Parathyroid adenoma (tissue), 2 donors: ENCODE results near the gene ALG14.

ENCODE experiments used
- H2AFZ ChIP-seq: fragments of 300-600 bp; sonication (generic); one replicate; pipeline ENCODE4 v1.7.0; 2017; ENCODE audit warnings: antibody characterized with exemption, mild to moderate bottlenecking
- H3K27ac ChIP-seq: fragments of 300-600 bp; sonication (generic); one replicate; pipeline ENCODE4 v1.7.0; 2017
- H3K27me3 ChIP-seq: fragments of 300-600 bp; sonication (generic); one replicate; pipeline ENCODE4 v1.7.0; 2017; ENCODE audit warnings: low read length; ENCODE audit not compliant: control insufficient read depth, insufficient read depth
- H3K36me3 ChIP-seq: fragments of 300-600 bp; sonication (generic); one replicate; pipeline ENCODE4 v1.7.0; 2017; ENCODE audit warnings: low read length; ENCODE audit not compliant: control insufficient read depth, insufficient read depth
- H3K4me1 ChIP-seq: fragments of 300-600 bp; sonication (generic); one replicate; pipeline ENCODE4 v1.7.0; 2017; ENCODE audit warnings: control low read depth
- H3K4me2 ChIP-seq: fragments of 300-600 bp; sonication (generic); one replicate; pipeline ENCODE4 v1.7.0; 2017; ENCODE audit warnings: low read length
- H3K4me3 ChIP-seq: fragments of 300-600 bp; sonication (generic); one replicate; pipeline ENCODE4 v1.7.0; 2017; ENCODE audit warnings: low read depth, low read length
- H3K79me2 ChIP-seq: fragments of 300-600 bp; sonication (generic); one replicate; pipeline ENCODE4 v1.7.0; 2017; ENCODE audit warnings: control low read depth
- H3K9ac ChIP-seq: fragments of 300-600 bp; sonication (generic); one replicate; pipeline ENCODE4 v1.7.0; 2017; ENCODE audit warnings: mild to moderate bottlenecking
- H3K9me3 ChIP-seq: fragments of 300-600 bp; sonication (generic); one replicate; pipeline ENCODE4 v1.7.0; 2017; ENCODE audit warnings: low read length; ENCODE audit not compliant: control insufficient read depth
- TF ChIP-seq, protein P1 (sequence below): fragments of 300-600 bp; sonication (generic); IDR thresholded peaks from one replicate; pipeline ENCODE4 v1.7.0; 2017; ENCODE audit warnings: antibody characterized with exemption, mild to moderate bottlenecking
- donor health status: primary hyperparathyroidism.

ALG14 gene

DNA sequence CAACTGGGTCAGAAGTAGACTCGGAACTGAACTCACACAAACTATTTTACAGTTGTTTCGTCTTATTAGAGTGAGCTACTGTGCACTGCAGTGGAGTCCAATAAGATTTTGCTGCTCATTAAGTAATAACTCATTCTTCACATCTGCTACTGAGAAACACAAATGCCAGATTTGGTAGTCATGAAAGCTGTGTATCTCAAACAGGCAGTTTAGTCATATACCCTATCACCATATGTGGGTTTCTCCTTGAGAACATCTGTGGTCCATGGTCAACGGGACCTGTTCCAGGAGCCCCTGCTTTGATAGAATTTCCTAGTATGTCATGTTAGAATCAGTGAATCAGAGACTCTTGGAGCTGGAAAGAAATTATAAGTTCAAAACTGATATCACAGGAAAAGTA lies 60.4 kb downstream of the ALG14 start:
- Histone ChIP-seq H3K4me2 (no peak overlapping the region), H3K27me3 (no peaks in the 10 kb centered on the region), H3K4me3 (no peak overlapping the region), H3K36me3 (no peaks in the 10 kb centered on the region), H3K79me2 (no peaks in the 10 kb centered on the region), H2AFZ (no peak overlapping the region), H3K9me3 (no peaks in the 10 kb centered on the region), H3K27ac (no peak overlapping the region), H3K9ac (no peak overlapping the region), H3K4me1 (no peaks in the 10 kb centered on the region)
- TF ChIP-seq, protein P1, sequence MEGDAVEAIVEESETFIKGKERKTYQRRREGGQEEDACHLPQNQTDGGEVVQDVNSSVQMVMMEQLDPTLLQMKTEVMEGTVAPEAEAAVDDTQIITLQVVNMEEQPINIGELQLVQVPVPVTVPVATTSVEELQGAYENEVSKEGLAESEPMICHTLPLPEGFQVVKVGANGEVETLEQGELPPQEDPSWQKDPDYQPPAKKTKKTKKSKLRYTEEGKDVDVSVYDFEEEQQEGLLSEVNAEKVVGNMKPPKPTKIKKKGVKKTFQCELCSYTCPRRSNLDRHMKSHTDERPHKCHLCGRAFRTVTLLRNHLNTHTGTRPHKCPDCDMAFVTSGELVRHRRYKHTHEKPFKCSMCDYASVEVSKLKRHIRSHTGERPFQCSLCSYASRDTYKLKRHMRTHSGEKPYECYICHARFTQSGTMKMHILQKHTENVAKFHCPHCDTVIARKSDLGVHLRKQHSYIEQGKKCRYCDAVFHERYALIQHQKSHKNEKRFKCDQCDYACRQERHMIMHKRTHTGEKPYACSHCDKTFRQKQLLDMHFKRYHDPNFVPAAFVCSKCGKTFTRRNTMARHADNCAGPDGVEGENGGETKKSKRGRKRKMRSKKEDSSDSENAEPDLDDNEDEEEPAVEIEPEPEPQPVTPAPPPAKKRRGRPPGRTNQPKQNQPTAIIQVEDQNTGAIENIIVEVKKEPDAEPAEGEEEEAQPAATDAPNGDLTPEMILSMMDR: no peak

GRCh38 chr1:95010158-95010557 lies 62.6 kb downstream of the ALG14 start:
- no peaks in the 10 kb centered on the region for H3K4me1 ChIP-seq
- H3K4me3 ChIP-seq: no peak overlapping the region
- H2AFZ ChIP-seq: no peak overlapping the region
- TF ChIP-seq, protein P1: no peak
- H3K36me3 ChIP-seq: no peaks in the 10 kb centered on the region
- H3K9me3 ChIP-seq: no peaks in the 10 kb centered on the region
- H3K27me3 ChIP-seq: no peaks in the 10 kb centered on the region
- no peak overlapping the region for H3K9ac ChIP-seq
- no peak overlapping the region for H3K27ac ChIP-seq
- H3K79me2 ChIP-seq: no peaks in the 10 kb centered on the region
- H3K4me2 ChIP-seq: no peak overlapping the region

GRCh38 chr1:95007687-95008086 lies 65.1 kb downstream of the ALG14 start:
- Histone ChIP-seq H3K36me3 (no peaks in the 10 kb centered on the region), H3K79me2 (no peaks in the 10 kb centered on the region), H3K4me3 (no peak overlapping the region), H3K9me3 (no peaks in the 10 kb centered on the region), H2AFZ (no peak overlapping the region), H3K9ac (no peak overlapping the region), H3K27me3 (no peaks in the 10 kb centered on the region), H3K4me1 (no peaks in the 10 kb centered on the region), H3K4me2 (no peak overlapping the region), H3K27ac (no peak overlapping the region)
- TF ChIP-seq, protein P1: no peak

GRCh38 chr1:95006681-95007080 lies 66.1 kb downstream of the ALG14 start:
- no peaks in the 10 kb centered on the region for H3K36me3 ChIP-seq
- no peak overlapping the region for H3K27ac ChIP-seq
- TF ChIP-seq, protein P1: no peak
- no peaks in the 10 kb centered on the region for H3K27me3 ChIP-seq
- H3K79me2 ChIP-seq: no peaks in the 10 kb centered on the region
- no peak overlapping the region for H2AFZ ChIP-seq
- no peak overlapping the region for H3K4me2 ChIP-seq
- H3K9me3 ChIP-seq: no peaks in the 10 kb centered on the region
- no peaks in the 10 kb centered on the region for H3K4me1 ChIP-seq
- H3K4me3 ChIP-seq: no peak overlapping the region
- H3K9ac ChIP-seq: no peak overlapping the region

- H3K9me3 ChIP-seq: no peaks in the 10 kb centered on the region
- no peak overlapping the region for H2AFZ ChIP-seq
- H3K79me2 ChIP-seq: no peaks in the 10 kb centered on the region
- no peak overlapping the region for H3K27ac ChIP-seq
- H3K9ac ChIP-seq: no peak overlapping the region
- TF ChIP-seq, protein P1: no peak
- no peaks in the 10 kb centered on the region for H3K4me1 ChIP-seq
- no peak overlapping the region for H3K4me3 ChIP-seq
- H3K27me3 ChIP-seq: no peaks in the 10 kb centered on the region
- no peaks in the 10 kb centered on the region for H3K36me3 ChIP-seq
- no peak overlapping the region for H3K4me2 ChIP-seq
These were observed 67.2 kb downstream of the ALG14 start for GRCh38 chr1:95005584-95005983.
